ENCODE results near the gene OR6T1. TPM values are rescaled to one million over a fixed set of nuclear protein-coding genes. Genes with fewer than 3 reads are reported as not detected.

Gene OR6T1
- total RNA-seq, 1 donor from 2014 or later = not detected

DNA sequence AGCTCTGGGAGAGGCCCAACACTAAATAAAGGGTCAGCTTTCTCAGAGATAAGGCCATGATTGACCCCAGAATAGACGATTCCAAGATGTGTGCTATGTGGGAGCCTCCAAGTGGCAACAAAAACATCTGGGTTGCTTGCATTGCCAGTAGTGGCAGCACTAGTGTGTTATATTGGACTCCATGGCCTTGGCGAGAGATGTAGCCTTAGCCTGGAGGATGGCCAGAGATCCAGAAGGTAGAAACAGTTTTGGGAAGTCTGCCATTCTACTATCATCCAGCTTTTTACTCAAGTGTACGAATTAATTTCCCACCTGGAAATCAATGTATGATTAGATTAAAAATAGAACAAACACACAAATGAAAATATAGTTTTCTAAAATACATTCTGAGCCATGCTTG lies 38.7 kb downstream of the OR6T1 start:
- Histone ChIP-seq H3K4me3 (ENCODE audit: insufficient read depth, low read depth, low read length) (no peak overlapping the region), H3K4me1 (ENCODE audit: insufficient read depth, low read length) (no peaks in the 10 kb centered on the region), H3K9me3 (ENCODE audit: insufficient read depth, low read depth, low read length) (no peaks in the 10 kb centered on the region), H3K79me2 (ENCODE audit: insufficient read depth, low read length) (no peaks in the 10 kb centered on the region), H3K4me2 (ENCODE audit: low read length) (no peak overlapping the region), H4K20me1 (ENCODE audit: insufficient read depth, low read length) (no peaks in the 10 kb centered on the region), H3K36me3 (ENCODE audit: insufficient read depth, low read length) (no peaks in the 10 kb centered on the region), H2AFZ (ENCODE audit: low read depth, low read length) (no peak overlapping the region), H3K27ac (ENCODE audit: low read depth, low read length) (no peak overlapping the region), H3K27me3 (ENCODE audit: insufficient read depth, low read length) (no peaks in the 10 kb centered on the region), H3K9ac (ENCODE audit: low read length) (no peak overlapping the region)
- no peak for FAIRE-seq
- no peak overlapping the region for H3K4me3 Mint-ChIP-seq (ENCODE audit: unreplicated experiment)
- no peaks in the 10 kb centered on the region for H3K4me1 Mint-ChIP-seq (ENCODE audit: low read depth, unreplicated experiment)
- TF ChIP-seq EZH2 (IDR thresholded peaks at IDR 0.05; ENCODE audit: insufficient read depth, low read length) = no peak
- no peak for TF ChIP-seq CTCF (IDR thresholded peaks at IDR 0.05; ENCODE audit: insufficient read depth, low read depth, low read length)
- DNase-seq (ENCODE audit: low read depth) = no peak
- no peak overlapping the region for H3K27ac Mint-ChIP-seq (ENCODE audit: unreplicated experiment)
- no peaks in the 10 kb centered on the region for H3K36me3 Mint-ChIP-seq (ENCODE audit: low read depth, unreplicated experiment)
- H3K9me3 Mint-ChIP-seq (ENCODE audit: unreplicated experiment) = no peaks in the 10 kb centered on the region
- no peaks in the 10 kb centered on the region for H3K27me3 Mint-ChIP-seq (ENCODE audit: low read depth, unreplicated experiment)

GRCh38 chr11:123903932-123904331 lies 39.7 kb downstream of the OR6T1 start:
- Mint-ChIP-seq H3K27ac (ENCODE audit: unreplicated experiment) (no peak overlapping the region), H3K4me3 (ENCODE audit: unreplicated experiment) (no peak overlapping the region), H3K36me3 (ENCODE audit: low read depth, unreplicated experiment) (no peaks in the 10 kb centered on the region), H3K9me3 (ENCODE audit: unreplicated experiment) (no peaks in the 10 kb centered on the region), H3K27me3 (ENCODE audit: low read depth, unreplicated experiment) (no peaks in the 10 kb centered on the region), H3K4me1 (ENCODE audit: low read depth, unreplicated experiment) (no peaks in the 10 kb centered on the region)
- H3K9me3 ChIP-seq (ENCODE audit: insufficient read depth, low read depth, low read length) = no peaks in the 10 kb centered on the region
- no peaks in the 10 kb centered on the region for H3K36me3 ChIP-seq (ENCODE audit: insufficient read depth, low read length)
- H2AFZ ChIP-seq (ENCODE audit: low read depth, low read length) = no peak overlapping the region
- no peak overlapping the region for H3K9ac ChIP-seq (ENCODE audit: low read length)
- no peaks in the 10 kb centered on the region for H3K27me3 ChIP-seq (ENCODE audit: insufficient read depth, low read length)
- FAIRE-seq (no peak), DNase-seq (ENCODE audit: low read depth) (no peak)
- H3K27ac ChIP-seq (ENCODE audit: low read depth, low read length) = no peak overlapping the region
- no peak for TF ChIP-seq EZH2 (IDR thresholded peaks at IDR 0.05; ENCODE audit: insufficient read depth, low read length)
- H3K4me3 ChIP-seq (ENCODE audit: insufficient read depth, low read depth, low read length) = no peak overlapping the region
- H3K4me1 ChIP-seq (ENCODE audit: insufficient read depth, low read length) = no peaks in the 10 kb centered on the region
- H4K20me1 ChIP-seq (ENCODE audit: insufficient read depth, low read length) = no peaks in the 10 kb centered on the region
- no peaks in the 10 kb centered on the region for H3K79me2 ChIP-seq (ENCODE audit: insufficient read depth, low read length)
- no peak overlapping the region for H3K4me2 ChIP-seq (ENCODE audit: low read length)

GRCh38 chr11:123901867-123902266 lies 41.8 kb downstream of the OR6T1 start, which contains the start of gene OR8D4:
Gene OR8D4, plus strand, starts transcription at chr11:123902167. Its CDS starts 4,265 bp downstream, at chr11:123906432.
- FAIRE-seq (no peak), DNase-seq (ENCODE audit: low read depth) (no peak)
- Histone ChIP-seq H3K4me2 (ENCODE audit: low read length) (no peak within 1 kb of the TSS), H4K20me1 (ENCODE audit: insufficient read depth, low read length) (no peaks in the 10 kb centered on the region), H3K9ac (ENCODE audit: low read length) (no peak within 1 kb of the TSS), H3K27me3 (ENCODE audit: insufficient read depth, low read length) (no peaks in the 10 kb centered on the region), H3K36me3 (ENCODE audit: insufficient read depth, low read length) (no peaks in the 10 kb centered on the region), H3K4me3 (ENCODE audit: insufficient read depth, low read depth, low read length) (no peak within 1 kb of the TSS), H3K27ac (ENCODE audit: low read depth, low read length) (no peak within 1 kb of the TSS), H3K4me1 (ENCODE audit: insufficient read depth, low read length) (no peaks in the 10 kb centered on the region), H3K79me2 (ENCODE audit: insufficient read depth, low read length) (no peaks in the 10 kb centered on the region), H3K9me3 (ENCODE audit: insufficient read depth, low read depth, low read length) (no peaks in the 10 kb centered on the region), H2AFZ (ENCODE audit: low read depth, low read length) (no peak within 1 kb of the TSS)
- no peak for TF ChIP-seq CTCF (IDR thresholded peaks at IDR 0.05; ENCODE audit: insufficient read depth, low read depth, low read length)
- no peak for TF ChIP-seq EZH2 (IDR thresholded peaks at IDR 0.05; ENCODE audit: insufficient read depth, low read length)
- Mint-ChIP-seq H3K27ac (ENCODE audit: unreplicated experiment) (no peak within 1 kb of the TSS), H3K36me3 (ENCODE audit: low read depth, unreplicated experiment) (no peaks in the 10 kb centered on the region), H3K4me1 (ENCODE audit: low read depth, unreplicated experiment) (peaks cover 4% of the 10 kb centered on the region), H3K9me3 (ENCODE audit: unreplicated experiment) (no peaks in the 10 kb centered on the region), H3K27me3 (ENCODE audit: low read depth, unreplicated experiment) (no peaks in the 10 kb centered on the region), H3K4me3 (ENCODE audit: unreplicated experiment) (no peak within 1 kb of the TSS)

All from astrocyte (in vitro differentiated cells and primary cell).